HFF-Myc (cell line): ENCODE data around the gene ARHGAP45.

Experiments
- DNase-seq: peaks from one replicate; pipeline ENCODE4 v3.0.0-alpha.2; 2011; ENCODE audit warnings: low read depth; ENCODE audit errors: extremely low read depth
- H3K4me3 ChIP-seq: replicated peaks from 2 replicates; pipeline ENCODE4 v1.5.1; 2011; ENCODE audit warnings: low read depth, mild to moderate bottlenecking, control low read depth, low read length
- TF ChIP-seq, protein P1 (sequence below): IDR thresholded peaks from 2 replicates; pipeline ENCODE4 v1.5.1; 2012; ENCODE audit warnings: mild to moderate bottlenecking, low read depth, low read length, control low read depth; ENCODE audit errors: missing control alignments

The ARHGAP45 gene

DNA sequence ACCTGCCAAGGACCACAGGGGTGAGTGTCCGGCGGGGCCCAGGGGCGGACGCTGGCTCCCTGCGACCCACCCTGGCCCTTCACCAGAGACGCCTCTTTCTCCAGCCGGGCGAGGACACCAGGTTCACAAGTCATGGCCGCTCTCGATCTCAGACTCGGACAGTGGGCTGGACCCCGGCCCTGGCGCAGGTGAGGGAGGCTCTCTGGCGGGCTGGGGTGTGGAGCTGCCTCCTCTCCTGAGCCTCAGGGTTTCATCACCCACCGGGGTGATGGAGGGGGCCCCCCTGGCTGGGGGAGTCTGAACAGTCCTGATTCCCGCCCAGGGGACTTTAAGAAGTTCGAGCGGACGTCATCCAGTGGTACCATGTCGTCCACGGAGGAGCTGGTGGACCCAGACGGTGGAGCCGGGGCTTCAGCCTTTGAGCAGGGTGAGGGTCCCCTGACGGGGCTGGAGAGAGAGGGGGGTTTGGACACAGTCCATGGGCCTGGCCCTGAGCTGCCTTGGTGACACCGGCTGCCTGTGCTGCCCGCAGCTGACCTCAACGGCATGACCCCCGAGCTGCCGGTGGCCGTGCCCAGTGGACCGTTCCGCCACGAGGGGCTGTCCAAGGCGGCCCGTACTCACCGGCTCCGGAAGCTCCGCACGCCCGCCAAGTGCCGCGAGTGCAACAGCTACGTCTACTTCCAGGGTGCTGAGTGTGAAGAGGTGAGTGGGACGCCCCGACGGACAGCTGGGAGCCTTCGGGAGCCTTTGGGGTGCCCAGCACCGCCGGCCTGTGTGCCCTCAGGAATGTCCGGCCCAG is 13.6 kb downstream of the ARHGAP45 start:
- DNase-seq = no peak
- no peak overlapping the region for H3K4me3 ChIP-seq
- TF ChIP-seq, protein P1, sequence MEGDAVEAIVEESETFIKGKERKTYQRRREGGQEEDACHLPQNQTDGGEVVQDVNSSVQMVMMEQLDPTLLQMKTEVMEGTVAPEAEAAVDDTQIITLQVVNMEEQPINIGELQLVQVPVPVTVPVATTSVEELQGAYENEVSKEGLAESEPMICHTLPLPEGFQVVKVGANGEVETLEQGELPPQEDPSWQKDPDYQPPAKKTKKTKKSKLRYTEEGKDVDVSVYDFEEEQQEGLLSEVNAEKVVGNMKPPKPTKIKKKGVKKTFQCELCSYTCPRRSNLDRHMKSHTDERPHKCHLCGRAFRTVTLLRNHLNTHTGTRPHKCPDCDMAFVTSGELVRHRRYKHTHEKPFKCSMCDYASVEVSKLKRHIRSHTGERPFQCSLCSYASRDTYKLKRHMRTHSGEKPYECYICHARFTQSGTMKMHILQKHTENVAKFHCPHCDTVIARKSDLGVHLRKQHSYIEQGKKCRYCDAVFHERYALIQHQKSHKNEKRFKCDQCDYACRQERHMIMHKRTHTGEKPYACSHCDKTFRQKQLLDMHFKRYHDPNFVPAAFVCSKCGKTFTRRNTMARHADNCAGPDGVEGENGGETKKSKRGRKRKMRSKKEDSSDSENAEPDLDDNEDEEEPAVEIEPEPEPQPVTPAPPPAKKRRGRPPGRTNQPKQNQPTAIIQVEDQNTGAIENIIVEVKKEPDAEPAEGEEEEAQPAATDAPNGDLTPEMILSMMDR = no peak

DNA sequence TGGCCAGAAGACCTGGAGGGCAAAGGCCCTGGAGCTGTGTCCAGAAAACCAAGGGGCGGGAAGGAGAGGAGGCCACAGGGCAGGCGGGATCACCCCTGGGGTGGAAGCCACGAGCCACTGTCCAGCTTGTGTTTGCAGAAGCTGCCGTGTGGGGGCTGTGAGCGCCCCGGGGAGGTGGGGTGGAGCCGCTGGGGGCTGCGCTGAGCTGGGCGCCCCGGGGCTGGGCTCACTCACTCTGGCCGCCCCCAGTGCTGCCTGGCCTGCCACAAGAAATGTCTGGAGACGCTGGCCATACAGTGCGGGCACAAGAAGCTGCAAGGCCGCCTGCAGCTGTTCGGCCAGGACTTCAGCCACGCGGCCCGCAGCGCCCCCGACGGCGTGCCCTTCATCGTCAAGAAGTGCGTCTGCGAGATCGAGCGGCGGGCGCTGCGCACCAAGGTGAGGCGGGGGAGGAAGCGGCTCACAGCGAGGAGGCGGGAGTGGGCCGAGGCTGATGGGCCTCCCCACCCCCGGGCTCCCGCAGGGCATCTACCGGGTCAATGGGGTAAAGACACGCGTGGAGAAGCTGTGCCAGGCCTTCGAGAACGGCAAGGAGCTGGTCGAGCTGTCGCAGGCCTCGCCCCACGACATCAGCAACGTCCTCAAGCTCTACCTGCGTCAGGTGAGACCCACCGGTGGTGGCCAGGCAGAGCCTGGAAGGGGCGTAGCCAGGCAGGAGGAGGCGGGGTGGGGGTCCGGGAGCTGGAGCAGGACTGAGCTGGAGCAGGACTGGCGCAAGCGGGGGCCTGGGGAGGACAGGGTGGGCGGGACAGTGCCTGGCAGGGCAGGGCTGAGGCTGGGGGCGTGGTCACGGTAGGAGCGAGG is 14.6 kb downstream of the ARHGAP45 start:
- TF ChIP-seq, protein P1 = no peak
- H3K4me3 ChIP-seq = no peak overlapping the region
- DNase-seq = no peak

GRCh38 chr19:1082165-1082927 is 15.4 kb downstream of the ARHGAP45 start:
- H3K4me3 ChIP-seq = no peak overlapping the region
- TF ChIP-seq, protein P1 = no peak
- no peak for DNase-seq

DNA sequence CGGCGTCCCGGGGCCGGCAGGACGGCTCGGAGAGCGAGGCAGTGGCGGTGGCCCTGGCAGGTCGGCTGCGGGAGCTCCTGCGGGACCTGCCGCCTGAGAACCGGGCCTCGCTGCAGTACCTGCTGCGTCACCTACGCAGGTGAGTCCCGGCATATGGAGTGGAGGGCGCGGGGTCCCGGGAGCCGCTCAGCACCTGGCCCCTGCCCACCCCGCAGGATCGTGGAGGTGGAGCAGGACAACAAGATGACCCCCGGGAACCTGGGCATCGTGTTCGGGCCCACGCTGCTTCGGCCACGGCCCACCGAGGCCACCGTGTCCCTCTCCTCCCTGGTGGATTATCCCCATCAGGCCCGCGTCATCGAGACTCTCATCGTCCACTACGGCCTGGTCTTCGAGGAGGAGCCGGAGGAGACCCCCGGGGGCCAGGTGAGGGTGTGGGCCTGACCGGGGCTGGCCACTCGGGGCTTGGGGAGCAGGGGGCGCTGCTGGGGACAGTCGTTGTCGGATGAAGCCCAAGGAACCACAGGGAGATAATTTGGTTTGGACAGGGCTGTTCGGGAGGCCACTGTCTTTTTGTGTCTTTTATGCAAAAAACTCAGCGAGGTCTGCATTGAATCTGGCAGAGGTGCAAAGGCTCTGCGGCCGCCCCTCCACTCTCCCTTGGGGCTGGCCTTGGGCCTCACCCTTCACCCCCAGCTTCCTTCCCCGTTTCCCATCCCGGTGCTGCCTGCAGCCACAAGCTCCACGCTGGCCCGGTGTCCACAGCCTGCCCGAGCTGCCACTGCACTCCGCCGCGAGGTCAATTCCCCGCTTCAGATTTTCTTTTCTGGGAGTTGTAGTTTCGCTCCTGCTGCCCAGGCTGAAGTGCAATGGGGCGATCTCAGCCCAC is 16.2 kb downstream of the ARHGAP45 start:
- no peak for DNase-seq
- TF ChIP-seq, protein P1 = no peak
- H3K4me3 ChIP-seq = no peak overlapping the region

GRCh38 chr19:1084024-1084868 is 17.3 kb downstream of the ARHGAP45 start:
- no peak overlapping the region for H3K4me3 ChIP-seq
- no peak for DNase-seq
- TF ChIP-seq, protein P1 = no peak
